Adrenal gland (tissue), 12 donors: ENCODE data around the gene HOPX. TPM values are rescaled to one million over a fixed set of nuclear protein-coding genes. Genes with fewer than 3 reads are reported as not detected.

ENCODE experiments used
- DNase-seq, 7 donors: peaks; one replicate each; pipeline ENCODE4 v3.0.0-alpha.2; 2019 to 2020
- H3K27ac ChIP-seq, 5 donors: fragments of 200-600 bp; sonication (generic) in 4 of 5; 1 replicate in 3 of 5; 2 replicates in 2 of 5; pipeline versions ENCODE4 v1.5.1 to v1.8.0; 2016 to 2020; ENCODE audit warnings: mild to moderate bottlenecking in 1 of 5
- H3K27me3 ChIP-seq: fragments of 200-600 bp; 2 replicates; pipeline ENCODE4 v1.8.0; 2021
- H3K36me3 ChIP-seq, 2 donors: fragments of 200-600 bp; replicated peaks in 1 of 2; 1 replicate in 1 of 2; 2 replicates in 1 of 2; pipeline versions ENCODE4 v1.5.1 to v1.8.0; 2018 to 2022
- H3K4me1 ChIP-seq, 2 donors: fragments of 200-600 bp; replicated peaks in 1 of 2; 1 replicate in 1 of 2; 2 replicates in 1 of 2; pipeline versions ENCODE4 v1.5.1 to v1.8.0; 2018 to 2021
- H3K4me3 ChIP-seq, 4 donors: fragments of 200-600 bp; sonication (generic) in 3 of 4; one replicate each; pipeline ENCODE4 v1.5.1; 2016 to 2018
- H3K9me3 ChIP-seq, 3 donors: fragments of 200-600 bp; sonication (generic) in 1 of 3; replicated peaks in 1 of 3; 1 replicate in 2 of 3; 2 replicates in 1 of 3; pipeline versions ENCODE4 v1.5.1 to v1.8.0; 2016 to 2021
- POLR2A ChIP-seq, 2 donors: fragments of 450-650 bp; IDR thresholded peaks; one replicate each; pipeline ENCODE4 v1.6.1; 2017; ENCODE audit warnings: antibody characterized with exemption in 2 of 2, mild to moderate bottlenecking in 2 of 2, moderate library complexity in 1 of 2
- WGBS, 4 donors: extraction: QIAGEN DNeasy Blood & Tissue Kit in 2 of 4; methylation state at CpG; one replicate each; pipeline versions ENCODE4 v1.1.5 to v1.1.7; 2013 to 2017; 5-methylcytosine and 5-hydroxymethylcytosine counted together
- intact Hi-C, 2 donors: fragments of 100-400 bp; cut with DNase I; formaldehyde crosslinking; loops; one replicate each; pipeline versions ENCODE4 v1.14.1 to v1.15.0; 2022 to 2023
- polyA plus RNA-seq, 3 donors: library from polyadenylated mRNA; stranded (reverse); fragments of 200-250 nt in 2 of 3; fragments of 350-450 nt in 1 of 3; fragmentation: Illumina TruSeq in 1 of 3; extraction: RNeasy Lipid Tissue Mini Kit (QIAGEN cat#74804) in 1 of 3; gene quantifications; one replicate each; pipeline ENCODE4 v1.2.3, GENCODE V29; 2013 to 2014
- total RNA-seq, 9 donors: library from RNA; depleted of rRNA in 4 of 9; stranded (reverse); fragments of >200 nt in 4 of 9; fragments of 120-200 nt in 1 of 9; fragmentation: NEBNext Ultra II Directional in 1 of 9; extraction: Animal tissue kit (Norgen Biotek cat#: 25700) in 1 of 9; gene quantifications; one replicate each; pipeline versions ENCODE4 v1.1.0 to v1.2.4, GENCODE V29; 2013 to 2023
- TF ChIP-seq, protein P1 (sequence below), 6 experiments: fragments of 450-650 bp in 4 of 6; fragments of 200-600 bp in 2 of 6; sonication (generic) in 1 of 6; IDR thresholded peaks; 1 replicate in 5 of 6; 2 replicates in 1 of 6; pipeline versions ENCODE4 v1.5.1 to v1.8.0; 2016 to 2021; ENCODE audit warnings: antibody characterized with exemption in 6 of 6, mild to moderate bottlenecking in 2 of 6, moderate library complexity in 1 of 6
- donor health status: healthy with polysubstance abuse.
- donor health status: Bipolar disorder and iron deficiency.
- donor health status: DM: yes; HTN: yes; CAD: no.
- donor health status: DM: no; HTN: no; CAD: no.
- donor health status: DM: no; HTN: no; CAD: no.
- donor health status: DM: yes; HTN: yes; CAD: no.

Gene HOPX
- total and polyA plus RNA-seq, 12 donors = 6.4 to 79.5 (median 28.8) TPM

DNA sequence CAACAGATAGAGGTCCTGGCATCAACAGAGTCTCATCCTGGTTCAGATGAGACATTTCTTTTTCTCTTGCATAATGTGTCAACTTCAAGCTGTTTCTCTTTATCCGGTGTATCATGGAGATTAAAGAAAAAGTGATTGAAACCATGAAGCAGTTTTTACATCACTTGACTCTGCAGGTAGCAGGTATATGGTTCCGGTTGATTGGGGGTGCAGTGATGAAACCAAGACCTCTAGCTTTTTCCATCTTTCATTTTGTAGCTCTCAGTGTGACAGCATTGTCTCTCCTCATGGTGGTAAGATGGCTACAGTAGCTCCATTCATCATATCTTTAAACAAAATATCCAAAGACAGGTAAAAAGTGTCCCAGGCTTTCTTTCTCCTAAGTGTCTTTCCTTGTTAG, 2.4 kb upstream of the HOPX start:
- Histone ChIP-seq H3K27ac (no peak overlapping the region), H3K4me3 (no peak overlapping the region), H3K9me3 (no peaks in the 10 kb centered on the region), H3K36me3 (no peaks in the 10 kb centered on the region), H3K27me3 (peaks cover 6% of the 10 kb centered on the region), H3K4me1 (no peaks in the 10 kb centered on the region)
- intact Hi-C loops = no loop called here
- DNase-seq = no peak
- 91 to 98% (median 94%) methylated on average over 2 of the region's 2 CpGs for WGBS, 4 donors
- TF ChIP-seq, protein P1, sequence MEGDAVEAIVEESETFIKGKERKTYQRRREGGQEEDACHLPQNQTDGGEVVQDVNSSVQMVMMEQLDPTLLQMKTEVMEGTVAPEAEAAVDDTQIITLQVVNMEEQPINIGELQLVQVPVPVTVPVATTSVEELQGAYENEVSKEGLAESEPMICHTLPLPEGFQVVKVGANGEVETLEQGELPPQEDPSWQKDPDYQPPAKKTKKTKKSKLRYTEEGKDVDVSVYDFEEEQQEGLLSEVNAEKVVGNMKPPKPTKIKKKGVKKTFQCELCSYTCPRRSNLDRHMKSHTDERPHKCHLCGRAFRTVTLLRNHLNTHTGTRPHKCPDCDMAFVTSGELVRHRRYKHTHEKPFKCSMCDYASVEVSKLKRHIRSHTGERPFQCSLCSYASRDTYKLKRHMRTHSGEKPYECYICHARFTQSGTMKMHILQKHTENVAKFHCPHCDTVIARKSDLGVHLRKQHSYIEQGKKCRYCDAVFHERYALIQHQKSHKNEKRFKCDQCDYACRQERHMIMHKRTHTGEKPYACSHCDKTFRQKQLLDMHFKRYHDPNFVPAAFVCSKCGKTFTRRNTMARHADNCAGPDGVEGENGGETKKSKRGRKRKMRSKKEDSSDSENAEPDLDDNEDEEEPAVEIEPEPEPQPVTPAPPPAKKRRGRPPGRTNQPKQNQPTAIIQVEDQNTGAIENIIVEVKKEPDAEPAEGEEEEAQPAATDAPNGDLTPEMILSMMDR (IDR thresholded peaks at IDR 0.05) = no peak
- TF ChIP-seq POLR2A (IDR thresholded peaks at IDR 0.05) = no peak

DNA sequence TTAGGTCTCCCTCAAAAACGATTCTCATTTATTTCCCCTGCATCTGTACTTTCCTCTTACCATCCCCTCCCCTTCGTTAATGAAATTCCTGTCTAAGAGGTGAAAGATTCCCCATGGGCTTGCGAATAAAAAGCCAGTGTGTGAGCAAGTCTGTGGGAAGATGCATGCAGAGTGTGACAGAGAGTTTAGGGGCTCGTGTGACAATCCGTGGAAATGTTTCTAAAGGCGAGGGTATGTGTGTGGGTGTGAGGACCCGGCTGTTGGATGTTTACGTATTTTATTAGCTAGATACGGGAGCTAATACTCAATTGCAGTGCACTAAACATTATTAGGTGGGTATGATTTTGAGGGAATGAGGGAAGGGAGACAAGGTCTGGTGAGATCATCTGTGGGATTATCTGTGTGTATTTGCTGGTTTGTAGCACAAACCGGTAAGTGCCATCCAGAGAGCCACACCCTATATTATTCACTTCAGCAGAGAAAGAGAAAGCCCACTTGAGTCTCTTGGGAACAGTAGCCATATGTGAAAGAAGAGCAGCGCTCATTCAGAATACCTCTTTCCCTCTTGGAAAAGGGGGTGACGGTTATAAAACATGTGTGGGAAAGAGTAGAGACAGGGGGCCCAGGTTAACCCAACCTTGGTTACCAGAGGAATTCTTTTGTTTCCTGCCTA, 893 bp upstream of the HOPX start:
- TF ChIP-seq, protein P1 (IDR thresholded peaks at IDR 0.05) = no peak
- TF ChIP-seq POLR2A (IDR thresholded peaks at IDR 0.05) = no peak
- Histone ChIP-seq H3K27ac (no peak overlapping the region), H3K9me3 (no peaks in the 10 kb centered on the region), H3K27me3 (peaks cover 6% of the 10 kb centered on the region), H3K4me1 (no peaks in the 10 kb centered on the region), H3K36me3 (no peaks in the 10 kb centered on the region), H3K4me3 (no peak overlapping the region)
- WGBS, 4 donors = 65 to 74% (median 68%) methylated on average over 12 of the region's 12 CpGs
- no peak for DNase-seq
- intact Hi-C loops = no loop called here

DNA sequence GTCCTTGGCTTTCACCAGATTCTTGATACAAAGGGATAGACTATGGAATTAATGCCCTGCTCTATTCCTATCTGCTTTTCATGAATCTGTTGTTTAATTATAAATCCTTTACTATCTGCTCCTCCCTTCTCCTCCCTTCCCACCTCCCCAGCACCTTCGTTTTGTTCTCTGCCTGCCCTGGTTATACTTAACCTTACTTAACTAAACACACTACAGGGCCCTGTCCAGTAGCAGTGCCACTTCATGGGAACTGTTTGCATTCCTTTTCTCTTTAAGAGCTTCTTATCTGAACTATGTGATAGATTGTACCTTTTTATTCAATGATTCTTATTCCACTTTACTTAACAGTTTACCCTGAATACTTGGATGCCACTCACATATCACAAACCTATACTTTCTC, 830 bp downstream of the HOPX start:
- DNase-seq = no peak
- WGBS, 4 donors = 53 to 79% (median 66%) methylated on average over 1 of the region's 1 CpG
- Histone ChIP-seq H3K27ac (no peak overlapping the region), H3K4me1 (no peaks in the 10 kb centered on the region), H3K27me3 (peaks cover 6% of the 10 kb centered on the region), H3K9me3 (no peaks in the 10 kb centered on the region), H3K36me3 (no peaks in the 10 kb centered on the region), H3K4me3 (no peak overlapping the region)
- TF ChIP-seq POLR2A (IDR thresholded peaks at IDR 0.05) = no peak
- TF ChIP-seq, protein P1 (IDR thresholded peaks at IDR 0.05) = no peak
- intact Hi-C loops = no loop called here

DNA sequence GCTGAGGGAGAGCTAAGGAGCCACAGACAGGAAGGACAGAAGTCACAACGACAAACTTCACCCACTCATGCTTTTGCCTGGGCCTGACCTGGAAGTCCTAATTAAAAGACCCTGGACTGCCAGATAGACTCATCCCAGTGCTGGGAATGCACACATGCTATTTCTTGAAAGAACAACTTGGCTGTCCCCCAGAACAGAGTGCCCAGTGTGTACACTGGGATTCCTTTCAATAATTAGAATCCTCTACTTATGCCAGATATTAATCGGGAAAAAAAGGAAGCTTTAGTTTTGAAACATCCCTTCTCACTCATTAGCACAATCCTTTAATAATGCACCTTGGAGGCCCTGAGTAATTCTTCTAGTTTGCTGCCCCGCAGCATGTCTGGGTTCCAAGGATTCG, 3.4 kb downstream of the HOPX start:
- Histone ChIP-seq H3K27me3 (peaks cover 6% of the 10 kb centered on the region), H3K4me1 (no peaks in the 10 kb centered on the region), H3K4me3 (no peak overlapping the region), H3K27ac (no peak overlapping the region), H3K9me3 (no peaks in the 10 kb centered on the region), H3K36me3 (no peaks in the 10 kb centered on the region)
- intact Hi-C loops = no loop called here
- DNase-seq = no peak
- TF ChIP-seq, protein P1 (IDR thresholded peaks at IDR 0.05) = no peak
- TF ChIP-seq POLR2A (IDR thresholded peaks at IDR 0.05) = no peak
- WGBS, 4 donors = 47 to 62% (median 56%) methylated on average over 4 of the region's 4 CpGs
